NCI-H2107 (cell line): Measurements from ENCODE around the gene ULK2.
"Not testable (repeated sequence)": the region's sequence is repeated elsewhere in the genome, so short reads cannot be mapped to it uniquely, and the experiment has no call there.

Experiments
- DNase-seq: peaks from one replicate; lab custom pipeline; 2025; lab: John Stamatoyannopoulos, UW

The ULK2 gene

GRCh38 chr17:19867329-19868078 is at the start of gene ULK2:
TSS of gene ULK2 (minus strand) at chr17:19867936. CDS start at chr17:19867417, 519 bp downstream.
- no peak for DNase-seq

GRCh38 chr17:19915245-19915978 is 47.7 kb upstream of the ULK2 start:
- no peak for DNase-seq

- DNase-seq = no peak
These were observed 43.3 kb upstream of the ULK2 start for GRCh38 chr17:19911033-19911432.

- no peak for DNase-seq
These were observed 41.4 kb upstream of the ULK2 start for GRCh38 chr17:19909139-19909538.

- no peak for DNase-seq
These were observed 37.8 kb upstream of the ULK2 start for GRCh38 chr17:19905502-19905901.

GRCh38 chr17:19904924-19905323 is 37.2 kb upstream of the ULK2 start:
- no peak for DNase-seq

GRCh38 chr17:19904412-19904811 is 36.7 kb upstream of the ULK2 start:
- no peak for DNase-seq

- DNase-seq = no peak
These were observed 33.1 kb upstream of the ULK2 start for GRCh38 chr17:19900809-19901208.

- no peak for DNase-seq
These were observed 30.2 kb upstream of the ULK2 start for GRCh38 chr17:19897903-19898302.

GRCh38 chr17:19897090-19897837 is 29.5 kb upstream of the ULK2 start:
- DNase-seq = no peak

- no peak for DNase-seq
These were observed 28.9 kb upstream of the ULK2 start for GRCh38 chr17:19896679-19897078.

- not testable (repeated sequence) for DNase-seq
These were observed 22.8 kb upstream of the ULK2 start for GRCh38 chr17:19890554-19890953.

GRCh38 chr17:19890001-19890400 is 22.3 kb upstream of the ULK2 start:
- DNase-seq = not testable (repeated sequence)

GRCh38 chr17:19886116-19886515 is 18.4 kb upstream of the ULK2 start:
- DNase-seq = no peak

GRCh38 chr17:19883537-19884215 is 15.9 kb upstream of the ULK2 start:
- DNase-seq = no peak

- no peak for DNase-seq
These were observed 12.7 kb upstream of the ULK2 start for GRCh38 chr17:19880393-19880792.

- DNase-seq = no peak
These were observed 9.7 kb upstream of the ULK2 start for GRCh38 chr17:19877364-19877945.

- DNase-seq = no peak
These were observed 8.9 kb upstream of the ULK2 start for GRCh38 chr17:19876529-19877161.

GRCh38 chr17:19874256-19874655 is 6.5 kb upstream of the ULK2 start:
- DNase-seq = no peak

GRCh38 chr17:19873346-19873745 is 5.6 kb upstream of the ULK2 start:
- no peak for DNase-seq

- DNase-seq = no peak
These were observed 301 bp upstream of the ULK2 start for GRCh38 chr17:19868079-19868395.

GRCh38 chr17:19867079-19867328 is 732 bp downstream of the ULK2 start:
- no peak for DNase-seq
